ENCODE measurements around the gene CCDC27.

CCDC27 gene

DNA sequence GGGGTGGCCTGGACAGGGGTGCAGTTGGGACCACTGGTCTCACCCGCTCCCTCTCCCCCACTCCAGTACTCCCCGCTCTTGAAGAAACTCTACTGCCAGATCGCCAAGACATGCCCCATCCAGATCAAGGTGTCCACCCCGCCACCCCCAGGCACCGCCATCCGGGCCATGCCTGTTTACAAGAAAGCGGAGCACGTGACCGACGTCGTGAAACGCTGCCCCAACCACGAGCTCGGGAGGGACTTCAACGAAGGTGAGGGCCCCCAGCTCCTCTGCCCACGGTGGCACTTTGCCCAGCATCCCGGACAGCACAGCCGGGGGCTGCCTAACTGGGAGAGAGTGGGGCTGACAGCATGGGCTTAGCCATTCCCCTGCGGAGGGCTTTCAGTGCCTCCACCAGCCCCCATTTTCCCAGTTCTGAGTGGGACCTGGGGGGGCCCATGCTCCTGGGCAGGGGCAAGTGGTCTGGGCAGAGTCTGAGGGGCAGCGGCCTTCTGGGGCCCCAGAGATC, 30.2 kb upstream of the CCDC27 start:
- no peak for DNase-seq

DNA sequence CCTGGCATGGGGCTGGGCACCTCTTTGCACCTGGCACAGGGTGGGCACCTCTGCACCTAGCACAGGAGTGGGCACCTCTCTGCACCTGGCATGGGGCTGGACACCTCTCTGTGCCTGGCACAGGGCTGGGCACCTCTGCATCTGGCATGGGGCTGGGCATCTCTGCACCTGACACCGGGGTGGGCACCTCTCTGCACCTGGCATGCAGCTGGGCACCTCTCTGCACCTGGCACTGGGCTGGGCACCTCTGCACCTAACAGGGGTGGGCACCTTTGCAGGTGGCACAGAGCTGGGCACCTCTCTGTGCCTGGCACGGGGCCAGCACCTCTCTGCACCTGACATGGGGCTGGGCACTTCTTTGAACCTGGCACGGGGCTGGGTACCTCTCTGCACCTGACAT, 29.4 kb upstream of the CCDC27 start:
- no peak for DNase-seq

DNA sequence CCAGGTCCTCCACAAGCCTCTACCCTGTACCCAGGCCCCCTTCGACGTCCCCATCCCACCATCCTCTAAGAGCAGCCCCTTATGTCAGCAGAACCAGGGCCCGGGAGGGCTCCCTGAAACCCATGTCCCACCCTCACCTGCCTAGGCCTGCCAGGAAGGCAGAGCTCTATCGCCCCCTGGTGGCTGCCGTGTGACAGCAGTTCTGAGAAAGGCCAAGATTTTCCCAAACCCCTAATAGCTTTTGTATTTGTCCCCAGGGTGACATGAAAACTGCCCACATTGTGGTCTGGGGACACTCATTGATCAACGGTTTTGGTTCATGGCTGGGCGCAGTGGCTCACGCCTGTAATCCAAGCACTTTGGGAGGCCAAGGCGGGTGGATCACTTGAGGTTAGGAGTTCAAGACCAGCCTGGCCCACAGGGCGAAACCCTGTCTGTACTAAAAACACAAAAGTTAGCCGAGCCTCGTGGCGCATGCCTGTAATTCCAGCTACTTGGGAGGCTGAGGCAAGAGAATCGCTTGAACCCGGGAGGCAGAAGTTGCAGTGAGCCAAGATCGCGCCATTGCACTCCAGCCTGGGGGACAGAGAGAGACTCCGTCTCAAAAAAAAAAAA, 27.7 kb upstream of the CCDC27 start:
- peak; percentile 73 for DNase-seq

DNA sequence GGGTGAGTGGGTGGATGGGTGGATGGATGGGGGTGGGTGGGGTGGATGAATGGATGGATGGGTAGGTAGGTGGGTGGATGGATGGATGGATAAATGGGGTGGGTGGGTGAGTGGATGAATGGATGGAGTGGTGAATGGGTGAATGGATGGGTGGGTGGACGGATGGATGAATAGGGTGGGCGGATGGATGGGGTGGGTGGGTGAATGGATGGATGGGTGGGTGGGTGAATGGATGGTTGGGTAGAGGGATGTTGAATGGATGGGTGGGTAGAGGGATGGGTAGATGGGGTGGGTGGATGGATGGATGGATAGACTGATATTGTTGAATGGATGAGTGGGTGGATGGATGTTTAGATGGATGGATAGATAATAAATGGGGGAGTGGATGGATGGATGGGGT, 26.9 kb upstream of the CCDC27 start:
- DNase-seq, result no peak

DNA sequence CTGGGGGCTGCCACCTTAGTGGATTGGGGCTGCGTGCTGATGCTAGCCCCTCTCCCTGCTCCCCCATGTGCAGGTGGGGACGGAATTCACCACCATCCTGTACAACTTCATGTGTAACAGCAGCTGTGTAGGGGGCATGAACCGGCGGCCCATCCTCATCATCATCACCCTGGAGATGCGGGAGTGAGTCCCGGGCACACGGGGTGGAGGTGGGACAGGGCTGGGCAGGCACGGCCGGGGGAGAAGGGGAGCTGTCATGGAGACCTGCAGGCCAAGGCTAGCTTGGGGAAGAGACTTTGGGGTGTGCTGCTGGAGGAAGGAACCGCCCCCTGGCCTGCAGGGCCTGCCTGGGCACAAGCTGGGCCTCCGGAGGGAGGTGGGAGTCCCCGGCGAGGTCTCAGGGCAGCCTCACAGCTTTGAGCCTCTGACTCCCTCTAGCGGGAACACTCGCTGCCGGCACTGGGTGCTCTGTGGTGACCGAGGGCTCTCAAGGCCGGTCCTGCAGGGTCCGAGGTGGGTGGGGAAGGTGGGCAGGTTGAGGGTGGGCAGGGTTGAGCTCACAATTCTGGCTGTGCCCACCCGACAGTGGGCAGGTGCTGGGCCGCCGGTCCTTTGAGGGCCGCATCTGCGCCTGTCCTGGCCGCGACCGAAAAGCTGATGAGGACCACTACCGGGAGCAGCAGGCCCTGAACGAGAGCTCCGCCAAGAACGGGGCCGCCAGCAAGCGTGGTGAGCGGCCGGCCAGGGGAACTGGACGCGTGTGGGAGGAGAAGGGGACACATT, 25.0 kb upstream of the CCDC27 start:
- DNase-seq, result peak; percentile 59

DNA sequence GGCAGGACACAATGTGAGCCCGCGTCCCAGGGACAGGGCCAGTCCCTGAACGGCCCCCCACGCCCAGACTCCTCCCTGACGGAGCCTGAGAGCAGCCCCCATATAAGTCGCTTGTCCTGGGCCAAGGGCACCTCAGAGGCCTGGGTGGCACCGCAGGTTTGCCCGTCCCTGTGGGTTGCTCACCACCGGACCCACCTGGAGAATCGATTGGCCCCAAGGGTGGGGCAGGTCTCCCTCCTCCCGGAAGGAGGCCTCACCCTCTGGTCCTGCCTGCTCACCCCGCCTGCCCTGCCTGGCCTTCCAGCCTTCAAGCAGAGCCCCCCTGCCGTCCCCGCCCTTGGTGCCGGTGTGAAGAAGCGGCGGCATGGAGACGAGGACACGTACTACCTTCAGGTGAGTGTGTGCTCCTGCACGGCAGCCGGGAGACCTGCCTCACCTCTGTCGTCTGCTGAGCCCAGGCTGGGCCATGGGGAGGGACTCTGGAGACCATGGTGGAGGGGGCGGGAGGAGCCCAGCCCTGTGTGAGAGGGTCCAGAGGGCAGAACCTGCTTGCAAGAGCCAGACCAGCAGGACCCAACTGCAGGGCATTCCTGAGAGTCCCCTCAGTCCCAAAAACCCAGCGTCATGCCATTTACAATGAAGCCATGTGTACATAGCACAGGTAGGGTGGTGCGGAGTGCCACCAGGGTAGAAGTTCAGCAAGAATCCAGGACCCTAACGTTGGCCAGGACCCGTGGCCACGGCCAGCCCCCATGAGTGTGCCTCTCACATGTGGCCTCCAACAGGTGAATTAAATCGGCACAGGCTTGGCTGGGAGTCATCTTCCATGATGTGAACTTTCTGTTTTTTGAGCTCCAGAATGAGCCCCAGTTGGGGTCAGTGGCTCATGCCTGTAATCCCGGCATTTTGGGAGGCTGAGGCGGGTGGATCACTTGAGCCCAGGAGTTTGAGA, 24.1 kb upstream of the CCDC27 start:
- DNase-seq, result no peak

DNA sequence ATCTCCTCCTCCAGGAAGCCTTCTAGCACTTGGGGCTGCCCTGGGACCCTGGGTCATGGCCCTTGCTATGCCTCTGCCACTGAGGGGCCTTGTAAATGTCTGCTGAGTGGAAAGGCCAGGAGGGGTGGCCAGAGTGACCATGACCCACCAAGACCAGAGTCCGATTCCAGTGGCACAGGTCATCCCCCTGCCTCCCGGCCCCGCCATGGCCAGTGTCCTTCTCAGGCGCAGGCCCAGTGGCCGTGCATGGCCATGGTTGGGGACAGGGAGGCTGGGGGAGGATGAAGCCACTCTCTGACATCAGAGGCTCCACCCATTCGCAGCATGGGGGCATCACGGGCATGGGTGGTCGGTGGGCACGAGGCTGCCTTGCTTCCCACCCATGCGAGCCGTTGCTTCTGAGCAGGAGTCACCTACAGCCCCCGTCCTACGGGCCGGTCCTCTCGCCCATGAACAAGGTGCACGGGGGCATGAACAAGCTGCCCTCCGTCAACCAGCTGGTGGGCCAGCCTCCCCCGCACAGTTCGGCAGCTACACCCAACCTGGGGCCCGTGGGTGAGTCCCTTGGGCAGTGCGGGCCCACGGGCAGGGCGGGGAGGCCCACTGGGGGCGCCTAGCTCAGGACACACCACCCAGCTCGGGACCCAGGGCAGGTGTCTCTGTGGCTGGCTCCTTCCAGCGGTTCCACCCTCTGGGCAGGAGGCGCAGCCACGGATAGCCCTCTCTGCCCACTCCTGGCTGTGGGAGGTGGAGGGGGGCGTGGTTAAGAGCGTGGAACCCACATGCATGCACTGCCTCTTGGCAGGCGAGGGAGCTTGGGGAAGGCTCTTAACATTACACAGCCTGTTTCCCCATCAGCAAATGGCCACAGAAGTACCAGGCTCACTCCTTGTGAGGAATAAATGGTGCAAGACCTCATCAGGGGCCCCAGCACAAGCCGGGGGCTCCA, 22.4 kb upstream of the CCDC27 start:
- DNase-seq, result no peak

DNA sequence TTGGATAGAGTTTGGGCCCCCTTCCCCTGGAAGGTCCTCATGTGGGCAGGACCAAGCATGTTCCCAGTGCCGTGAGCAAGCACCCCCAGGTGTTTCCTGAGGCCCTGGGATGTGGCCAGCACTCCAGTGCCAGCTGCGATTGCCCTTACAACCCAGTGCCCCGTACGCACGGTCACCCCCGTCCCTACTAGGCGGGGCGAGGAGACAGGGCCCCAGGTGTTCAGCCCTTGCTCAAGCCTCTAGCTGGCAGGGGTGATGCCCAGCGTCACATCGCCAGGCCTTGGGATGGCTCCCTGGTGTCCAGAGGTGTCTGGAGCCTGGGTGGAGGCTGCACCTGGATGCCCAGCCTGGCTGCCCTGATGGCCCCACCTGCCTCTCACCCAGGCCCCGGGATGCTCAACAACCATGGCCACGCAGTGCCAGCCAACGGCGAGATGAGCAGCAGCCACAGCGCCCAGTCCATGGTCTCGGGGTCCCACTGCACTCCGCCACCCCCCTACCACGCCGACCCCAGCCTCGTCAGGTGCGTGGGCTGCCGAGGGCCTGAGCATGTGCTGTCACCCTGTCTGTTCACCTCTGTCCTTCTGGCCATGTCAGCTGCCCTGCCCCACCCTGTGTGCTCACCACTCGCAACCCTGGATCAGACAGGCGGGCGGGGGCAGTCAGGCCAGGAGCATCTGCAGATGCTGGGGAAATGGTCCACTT, 21.6 kb upstream of the CCDC27 start:
- DNase-seq, result no peak

DNA sequence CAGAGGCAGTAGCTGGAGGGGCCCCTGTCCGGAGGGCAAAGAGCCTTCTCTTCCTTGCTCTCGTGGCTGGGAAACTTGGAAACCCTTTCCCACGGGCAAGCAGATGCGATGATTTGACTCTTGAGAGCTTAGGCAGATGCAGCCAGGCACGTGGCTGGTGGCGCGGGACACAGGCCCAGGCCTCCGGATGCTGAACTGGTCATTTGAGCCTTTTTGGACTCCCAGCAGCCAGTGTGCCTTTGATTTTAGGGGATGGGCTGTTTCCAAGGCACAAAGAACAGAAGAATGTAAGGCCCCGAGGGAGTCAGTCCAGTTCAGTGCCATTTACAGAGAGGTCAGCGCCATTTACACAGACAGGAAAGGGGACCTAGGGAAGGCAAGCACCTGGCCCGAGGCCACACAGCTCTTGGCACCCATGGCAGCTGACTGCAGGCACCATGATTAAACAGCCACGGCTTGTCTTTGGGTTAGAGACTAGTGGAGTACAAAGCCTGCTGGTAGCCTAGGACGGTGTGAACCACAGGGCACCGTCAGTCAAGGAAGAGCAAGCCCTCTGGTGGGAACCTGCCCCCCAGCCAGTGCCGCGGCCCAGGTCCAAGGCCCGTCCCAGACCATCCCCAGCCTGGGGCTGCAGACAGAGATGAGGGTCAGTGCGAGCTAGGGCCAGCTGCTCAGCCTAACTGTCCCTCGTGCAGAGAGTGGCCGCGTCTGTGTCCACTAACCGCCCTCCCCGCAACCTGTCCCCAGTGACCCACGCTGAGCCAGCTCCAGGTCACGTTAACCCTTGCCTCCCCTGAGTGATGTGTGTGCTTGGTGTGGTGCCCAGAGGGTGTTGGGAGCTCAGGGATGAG, 20.4 kb upstream of the CCDC27 start:
- peak; percentile 27 for DNase-seq

DNA sequence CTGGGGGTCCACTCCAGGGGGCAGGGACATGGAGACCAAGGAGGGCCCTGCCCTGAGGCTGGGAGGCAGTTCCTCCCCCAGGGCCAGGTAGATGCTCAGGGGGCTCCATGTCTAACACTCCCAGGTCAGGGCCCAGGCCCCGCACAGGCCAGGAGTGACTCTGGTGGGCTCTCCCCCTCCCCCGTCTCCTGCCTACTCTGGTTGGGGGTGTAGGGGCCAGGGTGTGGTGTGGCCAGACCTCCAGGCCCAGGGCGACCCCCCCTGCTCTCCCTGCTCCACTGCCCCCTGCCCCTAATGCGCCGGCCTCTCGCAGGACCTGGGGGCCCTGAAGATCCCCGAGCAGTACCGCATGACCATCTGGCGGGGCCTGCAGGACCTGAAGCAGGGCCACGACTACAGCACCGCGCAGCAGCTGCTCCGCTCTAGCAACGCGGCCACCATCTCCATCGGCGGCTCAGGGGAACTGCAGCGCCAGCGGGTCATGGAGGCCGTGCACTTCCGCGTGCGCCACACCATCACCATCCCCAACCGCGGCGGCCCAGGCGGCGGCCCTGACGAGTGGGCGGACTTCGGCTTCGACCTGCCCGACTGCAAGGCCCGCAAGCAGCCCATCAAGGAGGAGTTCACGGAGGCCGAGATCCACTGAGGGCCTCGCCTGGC, 19.7 kb upstream of the CCDC27 start:
- no peak for DNase-seq

DNA sequence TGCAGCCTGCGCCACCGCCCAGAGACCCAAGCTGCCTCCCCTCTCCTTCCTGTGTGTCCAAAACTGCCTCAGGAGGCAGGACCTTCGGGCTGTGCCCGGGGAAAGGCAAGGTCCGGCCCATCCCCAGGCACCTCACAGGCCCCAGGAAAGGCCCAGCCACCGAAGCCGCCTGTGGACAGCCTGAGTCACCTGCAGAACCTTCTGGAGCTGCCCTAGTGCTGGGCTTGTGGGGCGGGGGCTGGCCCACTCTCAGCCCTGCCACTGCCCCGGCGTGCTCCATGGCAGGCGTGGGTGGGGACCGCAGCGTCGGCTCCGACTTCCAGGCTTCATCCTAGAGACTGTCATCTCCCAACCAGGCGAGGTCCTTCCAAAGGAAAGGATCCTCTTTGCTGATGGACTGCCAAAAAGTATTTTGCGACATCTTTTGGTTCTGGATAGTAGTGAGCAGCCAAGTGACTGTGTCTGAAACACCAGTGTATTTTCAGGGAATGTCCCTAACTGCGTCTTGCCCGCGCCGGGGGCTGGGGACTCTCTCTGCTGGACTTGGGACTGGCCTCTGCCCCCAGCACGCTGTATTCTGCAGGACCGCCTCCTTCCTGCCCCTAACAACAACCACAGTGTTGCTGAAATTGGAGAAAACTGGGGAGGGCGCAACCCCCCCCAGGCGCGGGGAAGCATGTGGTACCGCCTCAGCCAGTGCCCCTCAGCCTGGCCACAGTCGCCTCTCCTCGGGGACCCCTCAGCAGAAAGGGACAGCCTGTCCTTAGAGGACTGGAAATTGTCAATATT, 19.0 kb upstream of the CCDC27 start:
- no peak for DNase-seq

DNA sequence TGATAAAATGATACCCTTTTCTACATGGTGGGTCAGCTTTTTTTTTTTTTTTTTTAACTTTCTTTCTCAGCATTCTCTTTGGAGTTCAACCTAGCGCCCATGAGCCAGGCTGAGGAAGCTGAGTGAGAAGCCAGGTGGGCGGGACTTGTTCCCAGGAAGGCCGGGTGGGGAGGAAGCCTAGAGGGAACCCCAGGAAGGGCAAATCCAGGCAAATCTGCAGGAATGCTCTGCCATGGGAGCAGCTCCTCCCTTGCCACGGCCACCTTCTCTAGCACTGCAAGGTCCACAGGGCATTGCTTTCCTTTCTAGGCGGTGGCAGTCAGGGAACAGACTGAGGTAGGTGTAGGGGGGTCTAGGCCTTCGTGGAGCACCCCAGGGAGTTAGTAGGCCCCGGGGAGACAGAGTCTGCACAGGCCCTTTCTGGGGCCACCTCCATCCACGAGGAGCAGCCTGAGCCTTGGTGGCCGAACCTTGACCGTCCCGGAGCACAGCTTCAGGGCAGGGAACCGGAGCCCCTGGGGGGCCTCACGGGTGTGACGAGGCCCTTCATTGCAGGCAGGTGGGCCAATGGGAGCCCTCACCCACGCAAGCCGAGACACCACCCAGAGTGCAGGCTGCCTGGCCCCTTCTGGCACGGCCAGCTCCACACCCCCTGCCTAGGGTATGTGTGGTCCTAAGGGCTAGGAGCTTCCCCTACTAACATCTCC, 18.2 kb upstream of the CCDC27 start:
- no peak for DNase-seq

DNA sequence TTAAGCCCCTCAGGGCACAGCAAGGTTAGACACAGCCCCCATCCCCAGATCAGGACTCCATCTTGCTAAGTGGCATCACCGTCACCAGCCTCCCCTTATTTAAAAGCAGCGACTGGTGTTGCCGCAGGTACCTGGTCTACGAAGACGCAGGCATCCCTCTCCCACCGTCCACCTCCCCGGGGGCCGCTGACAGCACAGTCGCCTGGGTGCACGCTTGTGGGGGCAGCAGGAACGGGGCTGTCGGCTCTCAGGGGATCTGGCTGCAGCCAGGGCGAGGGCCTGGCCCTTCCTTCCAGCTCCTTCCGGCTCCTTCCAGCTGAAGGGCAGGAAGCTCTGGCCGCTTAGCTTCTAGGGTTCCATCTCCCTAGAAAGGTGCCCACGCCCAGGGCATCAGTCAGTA, 17.6 kb upstream of the CCDC27 start:
- no peak for DNase-seq

DNA sequence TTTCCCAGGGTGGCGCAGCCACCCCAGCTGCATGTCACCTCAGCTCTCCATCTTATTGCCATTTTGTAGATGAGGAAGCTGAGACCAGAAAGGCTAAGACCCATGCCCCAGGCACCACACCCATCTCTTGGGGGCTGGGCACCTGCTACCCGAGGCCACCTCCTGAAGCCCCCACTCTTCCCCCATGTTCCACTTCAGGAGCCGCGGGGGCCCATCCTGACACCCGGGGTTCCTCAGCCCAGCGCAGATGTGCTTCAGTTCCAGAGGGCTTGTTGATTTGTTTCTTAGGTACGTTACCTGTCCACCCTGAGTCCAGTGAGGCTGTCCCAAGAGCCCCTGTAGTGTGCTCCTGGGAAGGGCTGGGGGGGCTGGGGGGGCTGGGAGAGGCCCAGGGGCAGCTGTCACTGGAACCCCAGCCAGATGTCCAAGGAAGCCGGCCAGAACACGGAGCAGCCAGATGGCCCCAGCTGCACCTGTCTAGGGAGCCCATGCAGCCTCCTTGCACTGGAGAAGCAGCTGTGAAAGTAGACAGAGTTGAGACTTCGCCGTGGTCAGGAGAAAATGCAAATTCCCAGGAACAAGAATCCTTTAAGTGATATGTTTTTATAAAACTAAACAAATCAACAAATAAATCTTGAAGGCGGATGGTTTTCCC, 17.1 kb upstream of the CCDC27 start:
- DNase-seq, result no peak

DNA sequence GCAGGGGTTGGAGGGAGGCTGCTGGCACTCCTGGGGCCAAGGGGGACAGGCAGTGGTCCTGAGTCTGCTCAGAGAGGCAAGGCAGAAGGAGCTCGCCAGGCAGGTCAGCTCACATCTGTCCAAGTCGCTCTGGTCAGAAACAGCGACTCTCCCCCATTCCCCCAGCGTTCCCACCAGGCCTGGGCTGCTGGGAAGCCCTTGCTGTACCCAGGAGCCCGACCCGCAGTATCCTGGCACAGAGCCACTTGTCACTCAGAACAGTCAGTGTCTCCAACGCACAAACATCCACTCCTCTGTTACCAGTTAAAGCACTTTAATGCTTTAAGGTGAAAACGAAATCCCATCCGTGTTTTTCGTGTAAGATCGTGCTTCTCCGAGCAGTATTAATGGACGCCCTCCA, 16.6 kb upstream of the CCDC27 start:
- no peak for DNase-seq

DNA sequence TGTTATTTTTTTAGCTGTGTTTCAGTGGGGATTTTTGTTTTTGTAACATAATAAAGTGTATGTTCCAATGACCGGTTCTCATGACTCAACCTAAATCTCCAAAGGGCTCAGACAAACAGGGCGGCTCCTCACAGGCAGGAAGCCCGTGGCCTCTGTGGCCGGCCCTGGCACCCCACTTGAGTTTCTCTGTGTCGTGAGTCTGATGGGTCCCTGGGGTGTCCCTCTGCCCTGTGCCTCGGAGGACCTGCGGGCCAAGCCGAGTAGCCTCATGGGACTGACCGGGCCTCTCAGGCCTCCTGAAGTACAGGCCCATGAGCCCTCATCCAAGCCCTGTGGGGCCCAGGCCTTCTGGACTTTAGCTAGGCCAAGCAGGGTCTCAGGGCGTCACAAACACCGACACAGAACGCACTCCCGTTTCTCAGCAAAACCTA, 16.1 kb upstream of the CCDC27 start:
- DNase-seq, result no peak

DNA sequence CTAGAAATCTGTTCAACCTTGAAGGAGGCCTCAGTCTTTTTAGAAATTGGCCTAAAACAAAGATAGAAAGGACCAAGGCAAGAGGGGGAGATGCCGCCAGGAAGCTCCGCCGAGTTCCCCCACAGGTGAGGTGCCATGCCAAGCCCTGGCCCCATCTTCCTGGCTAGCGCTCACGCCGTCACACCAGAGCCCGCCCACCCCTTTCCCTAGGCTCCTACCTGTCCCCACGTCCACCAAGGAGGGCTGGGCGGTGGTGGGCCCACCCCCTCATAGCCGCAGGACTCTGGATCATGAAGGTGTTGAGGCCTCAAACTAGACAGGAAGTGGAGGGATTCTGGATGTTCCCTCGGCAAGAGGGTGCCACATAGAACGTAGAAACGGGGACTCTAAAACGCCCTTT, 15.5 kb upstream of the CCDC27 start:
- DNase-seq, result no peak

DNA sequence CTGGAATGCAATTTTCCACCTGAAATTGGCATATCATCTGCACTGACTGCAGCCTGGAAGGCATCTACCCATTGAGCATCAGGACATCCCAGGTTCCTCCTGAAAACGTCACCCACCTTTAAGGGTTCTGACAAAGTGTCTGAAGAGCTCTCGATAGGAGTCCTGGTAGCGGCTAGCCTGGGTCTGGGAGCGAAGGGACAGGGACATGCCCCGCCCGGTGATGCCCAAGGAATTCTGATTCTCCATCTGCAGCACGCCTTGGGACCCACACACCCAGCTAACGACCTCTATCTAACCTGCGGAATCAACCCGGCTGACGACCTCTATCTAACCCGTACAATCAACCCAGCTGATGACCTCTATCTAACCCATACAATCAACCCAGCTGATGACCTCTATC, 13.3 kb upstream of the CCDC27 start:
- no peak for DNase-seq
